ENCODE measurements around the gene NKAIN2. TPM values are rescaled to one million over a fixed set of nuclear protein-coding genes. Genes with fewer than 3 reads are reported as not detected.
A peak's percentile ranks its signal among the peaks of the same experiment; 100 is the strongest.

Gene NKAIN2
- total RNA-seq (2014; rRNA removed; shearing (Covaris generic); ENCODE audit: low replicate concordance): 1.1 and 2.5 TPM in 2 replicates

- no peak for DNase-seq (ENCODE audit: low read depth)
- in situ Hi-C loops (cut with HindIII; ENCODE audit: low pct_unique_long_range_greater_than_20kb, low sequenced_read_pairs): no loop called here
Observed at GRCh38 chr6:123803504-123804013, at the start of gene NKAIN2. Gene NKAIN2 (plus strand): TSS chr6:123803865.

- in situ Hi-C loops (cut with HindIII; ENCODE audit: low pct_unique_long_range_greater_than_20kb, low sequenced_read_pairs): no loop called here
- no peak for DNase-seq (ENCODE audit: low read depth)
Observed at GRCh38 chr6:123759472-123759871, 44.2 kb upstream of the NKAIN2 start.

DNA sequence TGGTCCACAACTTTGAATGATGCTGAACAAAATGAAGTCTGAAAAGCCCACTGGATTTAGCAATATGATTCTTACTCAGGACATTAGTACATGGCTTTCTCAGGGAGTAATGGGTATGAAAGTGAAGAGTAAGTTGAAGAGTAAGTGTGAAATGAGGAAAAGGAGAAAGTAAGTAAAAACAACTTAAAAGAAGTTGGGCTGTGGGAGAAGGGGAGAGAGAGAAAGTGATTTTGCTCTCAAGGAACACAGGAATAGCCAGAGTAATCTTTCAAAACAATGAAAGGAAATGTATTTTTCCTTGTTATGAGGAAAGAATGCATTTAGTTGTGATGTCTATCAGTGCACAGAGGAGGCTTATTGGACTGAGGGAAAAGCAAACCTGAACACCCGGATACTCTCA lies 39.8 kb upstream of the NKAIN2 start:
- in situ Hi-C loops (cut with HindIII; ENCODE audit: low pct_unique_long_range_greater_than_20kb, low sequenced_read_pairs): no loop called here
- DNase-seq (ENCODE audit: low read depth): no peak

DNA sequence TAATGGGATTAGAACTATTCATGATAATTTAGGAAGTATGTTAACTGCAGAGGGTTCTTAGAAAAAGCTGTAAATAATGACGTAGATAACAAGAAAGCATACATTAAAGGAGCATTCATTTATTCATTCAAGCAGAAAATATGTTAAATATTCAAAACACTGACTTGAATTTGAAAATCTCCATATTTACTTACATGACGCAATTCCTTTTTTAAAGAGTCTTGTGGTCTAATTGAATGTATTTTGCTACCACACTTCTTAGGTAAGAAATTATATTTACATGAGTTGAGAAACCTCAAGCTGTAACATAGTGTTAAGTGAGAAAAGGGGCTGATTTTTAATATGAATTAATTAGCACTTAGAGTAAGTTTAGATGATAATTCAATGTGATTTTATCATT lies 38.9 kb upstream of the NKAIN2 start:
- in situ Hi-C loops (cut with HindIII; ENCODE audit: low pct_unique_long_range_greater_than_20kb, low sequenced_read_pairs): no loop called here
- DNase-seq (ENCODE audit: low read depth): no peak

DNA sequence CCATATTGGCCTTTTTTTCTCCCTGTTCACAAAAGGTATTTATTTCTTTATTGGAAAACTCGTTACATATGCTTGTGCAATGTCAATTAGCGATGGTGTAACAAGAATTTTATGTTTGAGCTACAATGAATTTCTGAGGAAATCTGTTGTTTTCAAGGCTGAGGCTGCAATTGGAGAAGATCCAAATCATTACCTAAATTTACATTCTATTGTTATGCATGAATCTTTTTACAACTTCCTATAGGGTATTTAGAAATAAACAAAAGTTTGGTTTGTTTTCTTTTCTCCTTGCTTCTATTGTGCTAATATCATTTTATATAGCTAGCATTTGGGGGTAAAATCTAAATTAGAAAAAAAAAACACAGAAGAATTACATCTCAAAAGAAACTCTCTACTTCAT lies 34.7 kb upstream of the NKAIN2 start:
- no peak for DNase-seq (ENCODE audit: low read depth)
- in situ Hi-C loops (cut with HindIII; ENCODE audit: low pct_unique_long_range_greater_than_20kb, low sequenced_read_pairs): no loop called here

DNA sequence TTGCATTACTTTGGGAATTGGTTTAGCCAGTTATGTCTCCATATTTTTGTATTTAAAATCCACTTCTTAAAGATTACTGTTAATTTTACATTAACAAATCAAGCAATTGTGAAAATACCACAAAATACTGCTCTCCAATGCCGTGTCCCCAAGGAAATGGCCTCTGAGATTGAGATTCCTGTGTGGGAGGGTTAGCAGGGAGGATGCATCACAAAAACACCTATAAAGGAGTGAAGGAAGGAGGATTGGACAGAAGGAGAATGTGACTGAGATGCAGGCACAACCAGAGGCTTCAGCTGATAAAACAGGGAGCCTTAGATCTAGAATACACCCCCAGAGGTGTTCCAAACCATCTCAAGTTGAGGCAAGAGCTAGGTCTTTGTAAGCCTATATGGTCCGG lies 34.2 kb upstream of the NKAIN2 start:
- in situ Hi-C loops (cut with HindIII; ENCODE audit: low pct_unique_long_range_greater_than_20kb, low sequenced_read_pairs): no loop called here
- DNase-seq (ENCODE audit: low read depth): no peak

- in situ Hi-C loops (cut with HindIII; ENCODE audit: low pct_unique_long_range_greater_than_20kb, low sequenced_read_pairs): no loop called here
- no peak for DNase-seq (ENCODE audit: low read depth)
Observed at GRCh38 chr6:123770247-123770949, 33.3 kb upstream of the NKAIN2 start.

DNA sequence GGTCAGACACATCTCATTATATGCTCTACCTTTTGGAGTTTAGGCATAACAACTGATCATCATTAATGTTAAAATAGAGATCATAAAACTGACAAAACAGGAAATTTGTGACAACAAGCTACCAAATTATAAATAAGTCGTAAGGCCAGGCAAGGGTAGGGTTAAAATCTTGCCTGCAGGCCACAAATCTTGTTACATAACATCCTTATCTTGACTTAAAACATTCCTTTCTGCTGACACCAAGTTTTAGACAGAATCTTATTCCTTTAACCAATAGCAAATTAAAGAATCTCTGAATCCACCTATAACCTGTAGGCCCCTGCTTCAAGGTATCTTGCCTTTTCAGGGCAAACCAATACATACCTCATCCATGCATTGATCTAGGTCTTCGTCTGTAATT lies 32.5 kb upstream of the NKAIN2 start:
- DNase-seq (ENCODE audit: low read depth): no peak
- in situ Hi-C loops (cut with HindIII; ENCODE audit: low pct_unique_long_range_greater_than_20kb, low sequenced_read_pairs): no loop called here

DNA sequence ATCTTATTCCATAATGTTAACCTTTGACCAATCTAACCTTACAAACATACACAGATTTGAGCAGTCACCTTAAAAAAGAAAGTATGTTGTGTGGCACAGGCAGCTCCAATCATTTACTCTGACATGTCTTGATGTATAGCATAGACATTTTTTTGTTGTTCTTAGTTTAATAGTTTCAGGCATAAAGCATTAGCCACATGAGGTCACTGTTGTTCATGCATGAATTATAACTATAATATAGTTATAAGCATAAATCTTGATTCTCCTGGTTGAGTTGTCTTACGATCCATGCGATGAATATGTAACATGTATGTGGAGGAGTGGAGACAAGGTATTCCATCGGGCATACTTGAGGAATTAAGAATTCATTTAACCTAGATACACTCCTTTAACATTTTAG lies 26.1 kb upstream of the NKAIN2 start:
- peak; percentile 4 for DNase-seq (ENCODE audit: low read depth)
- in situ Hi-C loops (cut with HindIII; ENCODE audit: low pct_unique_long_range_greater_than_20kb, low sequenced_read_pairs): no loop called here

DNA sequence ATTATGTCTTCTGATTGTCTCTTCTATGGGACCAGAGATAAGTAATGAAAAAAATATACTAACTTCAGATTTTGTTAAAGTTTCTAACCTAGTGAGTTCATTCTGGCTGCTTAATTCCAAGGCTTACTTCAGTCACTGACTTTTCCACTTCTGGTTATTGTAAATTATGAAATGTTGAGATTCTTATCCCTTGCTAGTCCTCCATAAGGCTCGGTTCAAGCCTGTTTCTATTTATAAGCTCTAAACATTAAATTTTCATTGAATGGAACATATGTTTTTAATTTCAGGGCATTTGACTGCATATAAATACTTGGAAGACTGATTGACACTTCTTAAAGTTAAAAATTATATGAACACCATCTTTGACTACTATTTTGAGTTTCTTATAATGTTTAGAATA lies 23.6 kb upstream of the NKAIN2 start:
- in situ Hi-C loops (cut with HindIII; ENCODE audit: low pct_unique_long_range_greater_than_20kb, low sequenced_read_pairs): no loop called here
- DNase-seq (ENCODE audit: low read depth): no peak

- in situ Hi-C loops (cut with HindIII; ENCODE audit: low pct_unique_long_range_greater_than_20kb, low sequenced_read_pairs): no loop called here
- DNase-seq (ENCODE audit: low read depth): no peak
Observed at GRCh38 chr6:123784330-123784729, 19.3 kb upstream of the NKAIN2 start.

- in situ Hi-C loops (cut with HindIII; ENCODE audit: low pct_unique_long_range_greater_than_20kb, low sequenced_read_pairs): no loop called here
- no peak for DNase-seq (ENCODE audit: low read depth)
Observed at GRCh38 chr6:123785039-123785438, 18.6 kb upstream of the NKAIN2 start.

GRCh38 chr6:123788319-123788718 lies 15.3 kb upstream of the NKAIN2 start:
- in situ Hi-C loops (cut with HindIII; ENCODE audit: low pct_unique_long_range_greater_than_20kb, low sequenced_read_pairs): no loop called here
- DNase-seq (ENCODE audit: low read depth): no peak

DNA sequence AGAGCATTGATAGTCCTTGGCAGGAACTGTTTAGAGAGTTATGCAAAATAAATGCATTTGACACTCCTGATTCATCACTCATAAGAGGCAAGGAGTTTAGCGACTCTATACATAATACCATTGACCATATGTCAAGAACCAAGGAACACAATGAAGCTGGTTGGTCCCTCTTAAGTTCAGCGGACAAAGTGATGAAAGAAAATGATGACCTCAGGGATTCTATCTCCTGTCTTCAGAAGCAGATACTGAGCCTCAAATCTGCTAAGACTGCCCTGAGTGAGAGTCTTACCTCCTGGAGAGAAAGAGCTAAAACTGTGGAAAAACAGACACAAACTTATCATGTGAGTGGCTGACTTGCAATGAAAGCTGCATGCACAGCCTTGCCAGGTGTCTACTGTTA lies 9.5 kb upstream of the NKAIN2 start:
- in situ Hi-C loops (cut with HindIII; ENCODE audit: low pct_unique_long_range_greater_than_20kb, low sequenced_read_pairs): no loop called here
- no peak for DNase-seq (ENCODE audit: low read depth)

DNA sequence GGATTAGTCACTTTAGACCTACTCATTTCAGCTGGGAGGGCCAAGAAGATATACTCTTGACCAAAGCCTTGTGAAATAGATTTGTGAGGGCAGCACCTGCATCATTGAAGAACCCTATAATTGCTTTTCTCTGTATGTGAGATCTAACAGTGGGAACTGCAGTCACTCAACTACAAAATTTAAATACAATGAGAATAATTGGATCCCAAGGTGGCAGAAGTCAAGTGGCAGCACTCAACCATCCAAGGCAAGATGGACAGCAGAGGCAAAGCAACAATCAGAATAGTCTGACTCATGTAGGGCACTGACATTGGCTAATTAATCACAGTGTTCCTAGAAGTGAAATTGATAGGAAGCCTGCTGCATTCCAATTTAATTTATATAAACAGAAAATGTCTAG lies 8.9 kb upstream of the NKAIN2 start:
- in situ Hi-C loops (cut with HindIII; ENCODE audit: low pct_unique_long_range_greater_than_20kb, low sequenced_read_pairs): no loop called here
- no peak for DNase-seq (ENCODE audit: low read depth)

DNA sequence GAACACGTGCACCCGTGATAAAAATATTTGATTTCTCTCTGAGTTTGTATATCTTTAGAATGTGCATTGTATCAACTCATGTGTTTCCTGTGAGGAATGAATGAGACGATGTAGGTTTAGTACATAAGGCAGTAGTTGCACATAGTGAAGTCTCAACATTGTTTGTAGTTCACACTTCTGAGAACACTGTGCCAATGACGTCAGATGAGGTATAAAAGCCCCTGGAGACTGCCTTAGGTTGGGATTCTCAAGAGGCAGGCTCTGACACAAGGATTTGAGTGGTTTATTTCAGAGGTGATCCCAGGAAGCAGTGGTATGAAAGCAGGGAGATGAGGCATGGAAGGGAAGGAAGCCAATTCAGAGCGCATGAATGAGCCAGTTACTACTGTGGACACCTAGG lies 2.6 kb upstream of the NKAIN2 start:
- no peak for DNase-seq (ENCODE audit: low read depth)
- in situ Hi-C loops (cut with HindIII; ENCODE audit: low pct_unique_long_range_greater_than_20kb, low sequenced_read_pairs): no loop called here

GRCh38 chr6:123802351-123802696 lies 1.3 kb upstream of the NKAIN2 start:
- no peak for DNase-seq (ENCODE audit: low read depth)
- in situ Hi-C loops (cut with HindIII; ENCODE audit: low pct_unique_long_range_greater_than_20kb, low sequenced_read_pairs): no loop called here

- in situ Hi-C loops (cut with HindIII; ENCODE audit: low pct_unique_long_range_greater_than_20kb, low sequenced_read_pairs): no loop called here
- DNase-seq (ENCODE audit: low read depth): peak; percentile 80
Observed at GRCh38 chr6:123802697-123803503, 765 bp upstream of the NKAIN2 start.

GRCh38 chr6:123804014-123804786 lies 535 bp downstream of the NKAIN2 start:
- DNase-seq (ENCODE audit: low read depth): peak; percentile 69
- in situ Hi-C loops (cut with HindIII; ENCODE audit: low pct_unique_long_range_greater_than_20kb, low sequenced_read_pairs): no loop called here
